NB4 (cell line): ENCODE results near the gene PRPF19.

Experiments used
- DNase-seq: peaks from one replicate; pipeline ENCODE4 v3.0.0; 2010; ENCODE audit warnings: low read depth
- H3K4me3 ChIP-seq: one replicate; pipeline ENCODE4 v1.5.1; 2011; ENCODE audit warnings: mild to moderate bottlenecking, low read depth, low read length, moderate library complexity
- CTCF ChIP-seq: IDR thresholded peaks from one replicate; pipeline ENCODE4 v1.5.1; 2012; ENCODE audit warnings: low read depth, low read length
- MAX ChIP-seq: IDR thresholded peaks from 2 replicates; pipeline ENCODE4 v1.6.1; 2011; ENCODE audit warnings: low read depth, low read length
- MYC ChIP-seq: IDR thresholded peaks from 2 replicates; pipeline ENCODE4 v1.6.1; 2011; ENCODE audit warnings: low read depth, low read length
- POLR2A ChIP-seq: IDR thresholded peaks from 2 replicates; pipeline ENCODE4 v1.6.1; 2011; ENCODE audit warnings: mild to moderate bottlenecking; ENCODE audit not compliant: insufficient read length; ENCODE audit errors: extremely low read depth

Gene PRPF19

GRCh38 chr11:60879104-60879503 lies 27.3 kb downstream of the PRPF19 start:
- TF ChIP-seq MYC (no peak), POLR2A (no peak)
- DNase-seq: no peak
- H3K4me3 ChIP-seq: no peak overlapping the region

- H3K4me3 ChIP-seq: no peak overlapping the region
- no peak for TF ChIP-seq MYC
- TF ChIP-seq CTCF: no peak
- TF ChIP-seq POLR2A: no peak
- no peak for TF ChIP-seq MAX
- no peak for DNase-seq
Measured at GRCh38 chr11:60878245-60879101, 27.9 kb downstream of the PRPF19 start.

- DNase-seq: no peak
- TF ChIP-seq CTCF (no peak), POLR2A (no peak), MAX (no peak), MYC (no peak)
- H3K4me3 ChIP-seq: no peak overlapping the region
Measured at GRCh38 chr11:60876168-60876485, 30.3 kb downstream of the PRPF19 start.

GRCh38 chr11:60875366-60876167 lies 30.8 kb downstream of the PRPF19 start:
- no peak overlapping the region for H3K4me3 ChIP-seq
- no peak for DNase-seq
- no peak for TF ChIP-seq POLR2A

- DNase-seq: no peak
- no peak overlapping the region for H3K4me3 ChIP-seq
- TF ChIP-seq MAX (no peak), MYC (no peak), POLR2A (no peak), CTCF (no peak)
Measured at GRCh38 chr11:60874421-60875365, 31.7 kb downstream of the PRPF19 start.

- no peak for DNase-seq
- H3K4me3 ChIP-seq: no peak overlapping the region
- TF ChIP-seq MYC (no peak), CTCF (no peak), POLR2A (no peak), MAX (no peak)
Measured at GRCh38 chr11:60873533-60873932, 32.9 kb downstream of the PRPF19 start.
